HG03521 (cell line): Measurements from ENCODE around the gene SPATA13.

Source experiments
- ATAC-seq: cut with Tn5 transposase; IDR thresholded peaks from one replicate; pipeline ENCODE4 v1.9.1; 2021; ENCODE audit warnings: mild to moderate bottlenecking, moderate library complexity; ENCODE audit not compliant: unreplicated experiment

Gene SPATA13

GRCh38 chr13:24138911-24139310 lies 21.6 kb upstream of the SPATA13 start:
- ATAC-seq = no peak

GRCh38 chr13:24141333-24141910 lies 19.1 kb upstream of the SPATA13 start:
- ATAC-seq = no peak

- no peak for ATAC-seq
Observed at GRCh38 chr13:24142453-24142852, 18.1 kb upstream of the SPATA13 start.

- no peak for ATAC-seq
Observed at GRCh38 chr13:24142886-24143285, 17.6 kb upstream of the SPATA13 start.

- no peak for ATAC-seq
Observed at GRCh38 chr13:24145240-24145639, 15.3 kb upstream of the SPATA13 start.

- ATAC-seq = no peak
Observed at GRCh38 chr13:24145674-24146073, 14.8 kb upstream of the SPATA13 start.

- ATAC-seq = no peak
Observed at GRCh38 chr13:24146961-24147569, 13.5 kb upstream of the SPATA13 start.

GRCh38 chr13:24147570-24147963 lies 13.0 kb upstream of the SPATA13 start:
- ATAC-seq = no peak

GRCh38 chr13:24148414-24149235 lies 11.9 kb upstream of the SPATA13 start:
- ATAC-seq = no peak

- ATAC-seq = no peak
Observed at GRCh38 chr13:24149246-24150032, 11.1 kb upstream of the SPATA13 start.

GRCh38 chr13:24150572-24150971 lies 9.9 kb upstream of the SPATA13 start:
- ATAC-seq = no peak

- ATAC-seq = no peak
Observed at GRCh38 chr13:24151864-24152263, 8.7 kb upstream of the SPATA13 start.

- no peak for ATAC-seq
Observed at GRCh38 chr13:24152292-24153214, 8.0 kb upstream of the SPATA13 start.

- no peak for ATAC-seq
Observed at GRCh38 chr13:24153347-24153746, 7.2 kb upstream of the SPATA13 start.

GRCh38 chr13:24153979-24154701 lies 6.4 kb upstream of the SPATA13 start:
- ATAC-seq = no peak

GRCh38 chr13:24159357-24159756 lies 1.2 kb upstream of the SPATA13 start:
- no peak for ATAC-seq

- ATAC-seq = peak; percentile 30
Observed at GRCh38 chr13:24161010-24161775, 673 bp downstream of the SPATA13 start.

GRCh38 chr13:24161980-24162525 lies 1.5 kb downstream of the SPATA13 start:
- ATAC-seq = no peak

GRCh38 chr13:24162604-24163003 lies 2.1 kb downstream of the SPATA13 start:
- no peak for ATAC-seq
